ENCODE measurements around the gene FOXF2.

DNA sequence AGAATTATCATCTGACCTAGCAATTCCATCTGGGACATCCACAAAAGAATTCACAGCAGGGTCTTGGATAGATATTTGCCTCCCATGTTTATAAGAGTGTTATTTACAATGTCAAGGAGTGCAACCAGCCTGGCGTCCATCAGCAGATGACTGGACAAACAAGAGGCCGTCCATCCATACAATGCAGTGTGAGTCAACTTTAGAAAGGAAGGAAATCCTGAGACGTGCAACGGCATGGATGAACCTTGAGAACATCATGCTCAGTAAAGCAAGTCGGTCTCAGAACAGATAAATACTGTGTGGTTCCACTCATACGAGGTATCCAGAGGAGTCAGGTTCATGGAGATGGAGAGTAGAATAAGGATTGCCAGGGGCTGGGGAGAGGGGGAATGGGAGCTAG is 46.4 kb downstream of the FOXF2 start:
- TF ChIP-seq, protein P1, sequence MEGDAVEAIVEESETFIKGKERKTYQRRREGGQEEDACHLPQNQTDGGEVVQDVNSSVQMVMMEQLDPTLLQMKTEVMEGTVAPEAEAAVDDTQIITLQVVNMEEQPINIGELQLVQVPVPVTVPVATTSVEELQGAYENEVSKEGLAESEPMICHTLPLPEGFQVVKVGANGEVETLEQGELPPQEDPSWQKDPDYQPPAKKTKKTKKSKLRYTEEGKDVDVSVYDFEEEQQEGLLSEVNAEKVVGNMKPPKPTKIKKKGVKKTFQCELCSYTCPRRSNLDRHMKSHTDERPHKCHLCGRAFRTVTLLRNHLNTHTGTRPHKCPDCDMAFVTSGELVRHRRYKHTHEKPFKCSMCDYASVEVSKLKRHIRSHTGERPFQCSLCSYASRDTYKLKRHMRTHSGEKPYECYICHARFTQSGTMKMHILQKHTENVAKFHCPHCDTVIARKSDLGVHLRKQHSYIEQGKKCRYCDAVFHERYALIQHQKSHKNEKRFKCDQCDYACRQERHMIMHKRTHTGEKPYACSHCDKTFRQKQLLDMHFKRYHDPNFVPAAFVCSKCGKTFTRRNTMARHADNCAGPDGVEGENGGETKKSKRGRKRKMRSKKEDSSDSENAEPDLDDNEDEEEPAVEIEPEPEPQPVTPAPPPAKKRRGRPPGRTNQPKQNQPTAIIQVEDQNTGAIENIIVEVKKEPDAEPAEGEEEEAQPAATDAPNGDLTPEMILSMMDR (conservative IDR thresholded peaks at IDR 0.05; ENCODE audit: low read depth, low read length): no peak
- TF ChIP-seq RCOR1 (IDR thresholded peaks at IDR 0.05; ENCODE audit: insufficient replicate concordance, low read length): no peak
- TF ChIP-seq POLR2A (IDR thresholded peaks at IDR 0.05; ENCODE audit: low read depth, low read length): no peak
- TF ChIP-seq CEBPB (IDR thresholded peaks at IDR 0.05; ENCODE audit: low read depth, low read length): no peak
- no peak for TF ChIP-seq SMC3 (IDR thresholded peaks at IDR 0.05; ENCODE audit: low read depth, low read length)

Data from IMR-90 (cell line).